NCI-H1436 (cell line): Measurements from ENCODE around the gene IRF1.

Source experiments
- DNase-seq: peaks from one replicate; lab custom pipeline; 2025; lab: John Stamatoyannopoulos, UW

The IRF1 gene

GRCh38 chr5:132460846-132461568 is 29.6 kb downstream of the IRF1 start:
- no peak for DNase-seq

- no peak for DNase-seq
Observed at GRCh38 chr5:132459983-132460838, 30.4 kb downstream of the IRF1 start.

- no peak for DNase-seq
Observed at GRCh38 chr5:132459031-132459982, 31.3 kb downstream of the IRF1 start.

GRCh38 chr5:132458651-132459030 is 31.9 kb downstream of the IRF1 start:
- no peak for DNase-seq

GRCh38 chr5:132458226-132458560 is 32.4 kb downstream of the IRF1 start:
- DNase-seq = no peak

- no peak for DNase-seq
Observed at GRCh38 chr5:132457371-132458225, 33.0 kb downstream of the IRF1 start.

GRCh38 chr5:132456987-132457361 is 33.6 kb downstream of the IRF1 start:
- DNase-seq = no peak

DNA sequence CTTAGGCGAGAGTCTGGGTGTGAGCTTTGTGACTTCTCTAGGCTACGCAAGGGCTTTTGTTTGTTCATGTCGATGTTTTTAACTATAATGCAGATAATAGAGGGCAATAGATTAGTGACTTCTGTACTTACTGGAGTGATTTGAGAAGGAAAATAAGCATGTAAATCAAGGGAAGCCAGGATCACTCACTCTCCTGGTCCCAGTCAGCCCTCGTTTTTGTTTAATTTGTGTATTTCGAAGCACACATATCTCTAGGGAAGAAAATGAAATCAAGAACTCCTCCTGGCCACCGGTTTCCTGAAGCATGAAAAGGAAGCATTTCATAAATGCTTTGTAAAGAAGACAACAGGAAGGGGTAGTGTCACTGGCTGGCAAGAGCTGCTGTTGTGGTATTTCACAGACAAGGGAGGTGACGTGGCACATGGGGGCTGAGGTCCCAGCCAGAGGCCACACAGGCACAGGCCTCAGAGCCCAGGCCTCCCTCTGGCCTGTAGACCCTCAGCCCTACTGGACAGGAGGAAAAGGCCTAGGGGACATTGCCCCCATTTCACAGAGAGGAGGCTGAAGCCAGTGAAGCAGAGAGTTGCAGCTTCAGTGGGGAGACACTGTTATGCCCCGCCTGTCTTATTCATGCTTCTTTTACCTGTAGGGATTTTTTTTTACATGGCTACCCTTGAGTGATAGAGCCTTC is 34.1 kb downstream of the IRF1 start:
- DNase-seq = no peak

GRCh38 chr5:132455614-132456115 is 34.9 kb downstream of the IRF1 start:
- DNase-seq = no peak

DNA sequence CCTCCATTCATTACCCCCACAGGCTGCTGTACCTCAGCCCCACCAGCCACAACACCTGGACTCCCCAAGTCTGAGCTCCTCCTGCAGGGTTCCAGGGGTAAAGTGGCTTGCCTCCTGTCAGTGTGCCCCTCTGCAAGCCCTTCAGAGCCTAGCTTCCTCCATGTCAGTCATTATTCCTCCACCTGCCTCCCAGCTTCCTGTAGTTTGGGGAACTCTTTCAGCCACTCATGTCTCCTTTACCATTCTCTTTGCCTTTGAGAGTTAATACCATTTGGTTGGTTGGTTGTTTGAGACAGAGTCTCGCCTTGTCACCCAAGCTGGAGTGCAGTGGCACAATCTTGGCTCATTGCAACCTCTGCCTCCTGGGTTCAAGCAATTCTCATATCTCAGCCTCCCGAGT is 36.2 kb downstream of the IRF1 start:
- DNase-seq = no peak

- DNase-seq = no peak
Observed at GRCh38 chr5:132451387-132451786, 39.2 kb downstream of the IRF1 start.

DNA sequence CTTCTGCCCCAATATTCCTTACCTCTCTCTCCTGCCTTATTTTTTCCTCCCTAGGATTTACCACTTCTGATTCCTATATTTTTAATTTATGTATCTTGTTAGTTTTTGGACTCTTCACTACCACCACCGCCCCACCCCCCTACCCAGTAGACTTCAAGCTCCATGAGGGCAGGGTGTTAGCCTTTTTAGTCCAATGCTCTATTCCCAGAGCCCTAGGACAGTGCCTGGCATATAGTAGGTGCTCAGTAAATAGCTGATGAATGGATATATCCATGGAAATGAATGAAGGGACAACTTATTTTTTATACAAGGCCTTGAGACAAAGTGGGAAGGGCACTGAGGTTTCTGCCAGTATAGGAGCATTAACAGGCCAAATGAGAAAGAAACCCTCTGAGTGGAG is 41.5 kb downstream of the IRF1 start:
- no peak for DNase-seq

- DNase-seq = no peak
Observed at GRCh38 chr5:132447196-132447595, 43.4 kb downstream of the IRF1 start.

GRCh38 chr5:132446621-132447020 is 44.0 kb downstream of the IRF1 start:
- no peak for DNase-seq

GRCh38 chr5:132445930-132446329 is 44.6 kb downstream of the IRF1 start:
- no peak for DNase-seq

DNA sequence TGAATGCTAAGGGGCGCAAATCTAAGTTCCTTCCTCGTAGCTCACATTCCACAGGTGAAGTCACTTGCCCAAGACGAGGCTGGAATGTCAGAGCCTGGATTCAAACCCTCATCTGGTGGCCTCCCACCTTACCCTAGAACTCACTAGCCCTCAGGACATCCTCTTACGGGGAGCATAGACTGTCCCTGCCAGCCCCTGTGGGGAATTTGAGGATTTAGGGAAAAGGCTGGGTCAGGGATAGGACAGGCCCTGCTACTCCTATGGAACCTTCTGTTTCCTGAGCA is 45.0 kb downstream of the IRF1 start:
- DNase-seq = no peak

DNA sequence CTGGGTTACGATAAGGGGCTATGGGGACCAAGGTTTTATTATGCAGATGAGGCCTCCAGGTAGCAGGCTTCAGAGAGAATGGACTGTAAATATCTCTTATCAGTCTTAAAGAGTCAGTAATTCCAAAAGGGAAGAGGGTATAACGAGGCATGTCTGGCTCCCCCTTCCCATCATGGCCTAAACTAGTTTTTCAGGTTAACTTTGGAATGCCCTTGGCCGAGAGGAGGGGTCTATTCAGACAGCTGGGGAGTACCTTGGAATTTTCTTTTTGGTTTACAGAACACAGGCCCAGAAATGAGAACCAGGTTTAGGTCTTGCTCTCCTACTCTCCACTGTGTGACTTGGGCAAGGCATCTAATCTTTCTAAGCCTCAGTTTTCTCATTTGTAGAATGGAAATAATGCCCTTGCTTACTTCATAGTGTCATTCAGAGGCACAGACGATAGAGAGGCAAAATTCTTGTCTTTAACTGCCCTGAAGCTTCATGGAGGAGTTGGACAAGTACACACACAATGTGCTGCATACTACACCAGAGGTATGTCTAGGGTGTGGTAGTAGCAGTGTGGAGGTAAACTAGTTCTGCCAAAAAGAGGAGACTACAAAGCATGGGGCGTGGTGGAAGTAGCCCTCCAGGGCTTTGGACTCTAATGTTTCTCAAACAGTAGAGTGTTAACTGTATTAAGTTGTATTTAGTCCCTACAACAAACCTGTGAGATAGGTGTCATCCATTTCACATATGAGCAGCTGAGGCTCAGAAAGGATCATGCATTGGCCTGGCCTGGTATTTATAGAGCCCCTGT is 45.5 kb downstream of the IRF1 start:
- no peak for DNase-seq

GRCh38 chr5:132444061-132444460 is 46.5 kb downstream of the IRF1 start:
- DNase-seq = no peak

GRCh38 chr5:132439521-132440089 is 51.0 kb downstream of the IRF1 start:
- no peak for DNase-seq

DNA sequence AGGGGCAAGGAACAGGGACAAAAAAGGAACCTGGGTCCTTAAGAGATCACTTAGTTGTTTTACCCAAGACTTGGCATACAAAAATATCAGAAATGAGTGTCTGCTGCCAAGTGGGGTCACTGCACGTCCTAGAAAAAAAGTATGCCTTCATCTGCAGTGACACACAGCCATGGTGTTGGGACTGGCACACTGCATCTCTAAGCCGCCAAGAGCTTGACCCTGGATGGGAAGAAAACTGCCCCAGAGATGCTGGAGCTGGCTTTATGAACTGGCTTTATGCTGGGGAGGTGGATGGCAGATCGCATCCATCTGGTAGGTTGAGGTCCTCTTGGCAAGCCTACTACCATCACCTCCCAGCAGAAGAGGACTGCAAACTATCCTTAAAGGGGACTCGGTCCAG is 51.7 kb downstream of the IRF1 start:
- DNase-seq = no peak
